NCI-H1694 (cell line): ENCODE measurements around the gene CDH23.

Experiments used
- DNase-seq: peaks from one replicate; lab custom pipeline; 2025; lab: John Stamatoyannopoulos, UW

The CDH23 gene

DNA sequence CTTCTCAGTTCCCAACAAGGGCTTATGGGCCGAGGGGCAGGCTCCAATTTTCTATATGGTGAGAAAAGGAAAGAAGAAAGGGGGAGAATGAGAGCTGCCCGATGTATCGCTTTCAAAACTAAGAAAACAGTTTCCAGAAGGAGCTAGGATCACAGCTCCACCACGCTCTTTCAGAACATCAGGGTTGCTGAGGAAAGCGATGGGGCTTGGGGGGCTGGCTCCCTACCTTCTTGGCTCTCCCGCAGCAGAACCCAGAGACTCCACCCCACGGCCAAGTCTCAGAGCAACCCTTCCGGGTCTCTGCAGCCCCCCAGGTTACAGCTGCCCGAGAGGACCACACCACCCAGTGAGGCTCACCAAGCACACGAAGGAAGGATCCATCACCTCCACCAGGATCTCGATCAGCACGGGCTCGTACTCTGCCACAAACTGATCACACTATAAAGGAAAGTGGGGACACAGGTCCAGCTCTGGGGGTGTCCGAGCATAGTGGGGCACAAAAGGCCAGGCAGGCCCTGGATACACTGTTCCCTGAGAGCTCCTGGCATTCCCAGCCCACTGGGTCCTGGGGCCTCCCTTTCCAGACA lies 422.0 kb downstream of the CDH23 start:
- DNase-seq: no peak

- DNase-seq: no peak
Observed at GRCh38 chr10:71819441-71819861, 422.7 kb downstream of the CDH23 start.

- DNase-seq: no peak
Observed at GRCh38 chr10:71819985-71820384, 423.3 kb downstream of the CDH23 start.

DNA sequence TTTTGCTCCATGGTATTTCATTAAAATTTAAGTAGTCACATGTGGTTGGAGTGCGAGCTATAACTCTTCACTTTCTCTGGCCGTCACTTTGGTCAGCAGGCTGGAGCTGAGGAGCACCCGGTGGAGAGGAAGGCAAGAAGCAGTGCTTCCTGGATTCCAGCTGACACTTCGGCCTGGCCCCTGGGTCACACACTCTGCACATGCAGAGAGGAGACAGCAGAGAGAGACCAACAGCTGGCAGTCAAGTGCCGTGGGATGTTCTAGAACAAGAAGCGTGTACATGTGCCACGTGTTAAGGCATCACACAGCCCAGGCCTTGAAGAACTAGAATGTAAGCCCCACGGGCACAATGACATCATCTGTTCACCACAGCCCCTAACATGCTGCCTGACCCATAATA lies 424.2 kb downstream of the CDH23 start:
- no peak for DNase-seq

DNA sequence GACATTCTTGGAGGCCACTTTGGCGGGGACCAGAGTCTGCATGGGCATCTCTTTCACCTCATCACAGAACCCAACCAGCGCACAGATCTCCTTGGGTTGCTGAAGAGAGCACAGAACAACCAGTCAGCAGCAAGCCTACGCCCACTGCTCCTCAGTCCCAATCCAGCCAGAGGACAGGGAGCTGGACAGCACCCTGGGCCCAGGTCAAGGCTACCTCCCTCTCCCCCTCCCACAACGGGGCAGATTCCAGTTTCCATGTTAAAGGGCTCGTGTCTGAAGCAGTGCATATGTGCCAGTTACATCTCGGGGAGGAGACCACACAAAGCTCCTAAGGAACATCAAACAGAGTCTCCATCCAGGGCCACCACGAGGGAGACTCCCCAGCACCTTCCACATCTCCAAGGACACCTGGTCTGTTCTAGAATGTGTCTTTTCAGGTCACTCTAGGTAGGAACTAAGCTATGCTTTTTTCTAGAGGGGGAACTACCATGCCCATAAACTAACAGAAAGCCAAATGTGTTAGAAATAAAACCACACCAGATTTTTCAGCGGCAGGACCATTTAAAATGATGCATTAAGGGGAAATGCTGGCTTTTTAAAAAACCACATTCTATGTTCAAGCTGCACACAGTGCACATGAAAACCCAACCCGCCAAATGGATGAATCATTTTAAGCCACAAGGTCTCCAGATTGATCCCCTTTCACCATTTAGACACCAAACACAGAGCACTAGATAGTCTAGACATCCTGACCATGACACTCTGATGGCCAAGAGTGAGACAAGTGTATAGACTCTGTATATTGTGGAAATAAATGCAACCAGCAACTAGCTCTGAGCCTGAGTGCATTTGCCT lies 425.4 kb downstream of the CDH23 start:
- DNase-seq: no peak

- DNase-seq: no peak
Observed at GRCh38 chr10:71823356-71823755, 426.6 kb downstream of the CDH23 start.

GRCh38 chr10:71824333-71824732 lies 427.6 kb downstream of the CDH23 start:
- DNase-seq: no peak

DNA sequence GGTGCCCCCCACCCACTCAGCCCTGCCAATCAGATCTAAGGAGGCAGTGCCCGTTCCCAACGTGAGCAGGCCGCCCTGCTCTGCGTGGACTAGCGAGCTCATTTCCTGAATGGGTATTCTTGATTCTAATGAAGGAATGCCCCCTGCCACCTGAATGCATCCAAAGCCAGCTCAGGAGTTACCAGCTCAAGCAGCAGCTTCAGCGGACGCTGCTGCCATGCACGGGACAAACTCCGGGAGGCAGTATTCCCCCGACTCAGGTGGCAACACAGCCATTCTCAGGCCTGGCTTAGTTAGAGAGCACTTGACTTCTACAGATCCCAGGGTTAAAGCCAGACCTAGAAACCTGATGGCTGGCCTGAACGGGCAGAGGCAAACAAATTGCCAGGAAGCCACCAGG lies 428.5 kb downstream of the CDH23 start:
- DNase-seq: no peak

- no peak for DNase-seq
Observed at GRCh38 chr10:71827852-71828251, 431.1 kb downstream of the CDH23 start.

DNA sequence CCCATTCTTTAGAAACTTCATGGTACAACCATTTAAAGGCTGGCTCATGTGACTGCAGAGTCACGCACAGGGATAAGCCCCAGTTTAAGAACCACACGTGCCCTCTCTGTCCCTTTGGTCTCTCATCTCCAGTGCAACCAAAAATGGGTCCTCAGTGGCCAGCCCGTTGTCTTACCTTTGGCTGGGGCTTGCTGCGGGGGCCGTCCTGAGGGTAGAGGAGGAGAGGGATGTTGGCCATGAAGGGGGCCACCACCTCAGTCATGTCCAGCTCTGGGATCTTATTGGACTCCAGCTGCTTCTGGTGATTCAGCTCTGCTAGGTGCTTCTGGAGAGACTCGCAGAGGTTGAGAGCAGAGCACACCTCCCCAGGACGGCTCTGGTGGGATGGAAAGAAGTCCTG lies 432.0 kb downstream of the CDH23 start:
- DNase-seq: no peak

DNA sequence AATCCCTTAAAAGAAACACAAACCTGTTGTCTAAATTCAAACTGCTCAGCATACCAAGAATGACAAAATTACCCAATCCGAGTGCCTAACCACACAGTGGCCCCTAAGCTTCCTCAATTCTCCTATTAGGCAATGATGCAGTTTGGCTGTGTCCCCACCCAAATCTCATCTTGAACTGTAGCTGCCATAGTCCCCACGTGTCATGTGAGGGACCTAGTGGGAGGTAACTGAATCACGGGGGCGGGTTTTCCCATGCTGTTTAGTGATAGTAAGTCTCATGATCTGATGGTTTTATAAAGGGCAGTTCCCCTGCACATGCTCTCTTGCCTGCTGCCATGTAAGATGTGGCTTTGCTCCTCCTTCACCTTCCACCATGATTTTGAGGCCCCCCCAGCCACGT lies 432.5 kb downstream of the CDH23 start:
- no peak for DNase-seq

GRCh38 chr10:71829896-71830295 lies 433.2 kb downstream of the CDH23 start:
- no peak for DNase-seq

DNA sequence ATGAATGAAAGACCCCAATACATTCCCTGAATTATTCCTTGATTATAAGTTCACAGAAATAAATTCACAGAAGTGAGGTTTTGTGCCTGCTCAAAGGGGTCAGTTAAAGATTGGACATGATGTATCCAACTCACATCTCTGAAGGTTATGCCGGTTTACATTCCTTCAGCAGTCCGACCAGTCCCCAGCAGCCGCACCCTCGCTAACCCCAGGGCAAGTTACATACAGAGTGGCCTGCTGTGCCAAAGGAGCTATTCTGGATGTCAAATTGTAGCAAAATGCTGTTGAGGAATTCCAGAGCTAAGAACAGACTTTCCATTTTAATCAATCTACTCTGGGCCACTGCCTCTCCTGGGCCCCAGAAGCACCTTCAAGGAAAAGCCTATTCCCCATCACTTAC lies 434.0 kb downstream of the CDH23 start:
- no peak for DNase-seq

DNA sequence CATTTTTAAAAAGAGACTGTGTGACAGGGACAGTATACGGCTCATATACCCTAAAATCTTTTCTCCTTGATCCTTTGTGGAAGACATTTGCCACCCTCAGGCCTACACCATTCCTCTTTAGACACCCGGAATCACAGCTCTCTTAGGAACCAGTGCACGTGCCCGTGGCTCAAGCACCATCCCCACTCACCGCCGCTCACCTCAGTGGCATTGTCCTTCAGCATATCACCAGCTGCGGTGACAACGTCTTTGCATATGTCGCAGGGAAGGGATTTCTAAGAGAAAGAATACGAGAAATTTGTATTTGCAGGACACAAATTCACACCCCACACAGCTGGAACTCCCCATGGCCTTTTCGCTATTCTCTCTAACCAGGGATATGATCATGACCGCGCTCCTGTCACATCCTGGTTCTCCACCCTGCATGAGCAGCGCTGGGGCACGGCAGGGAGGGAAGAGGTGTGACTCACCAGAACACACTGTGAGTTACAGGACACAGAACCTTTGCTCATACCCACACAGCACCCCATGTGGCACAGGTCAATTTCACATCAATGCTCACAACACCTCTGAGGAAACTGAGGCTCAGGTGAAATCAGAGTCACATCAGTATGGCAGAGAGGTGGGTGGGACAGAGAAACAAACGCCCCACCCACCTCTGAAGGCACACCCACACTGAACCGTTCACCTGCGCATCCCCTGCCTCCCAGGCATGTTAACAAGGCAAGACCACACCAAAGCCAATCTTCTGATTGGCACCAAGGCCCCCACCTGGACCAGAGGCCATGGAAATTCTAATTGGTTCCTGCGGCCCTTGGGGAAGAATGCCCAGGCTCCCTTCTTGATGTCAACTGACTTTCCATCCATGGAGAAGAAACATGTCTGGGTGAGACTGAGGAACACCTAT lies 435.2 kb downstream of the CDH23 start:
- no peak for DNase-seq

DNA sequence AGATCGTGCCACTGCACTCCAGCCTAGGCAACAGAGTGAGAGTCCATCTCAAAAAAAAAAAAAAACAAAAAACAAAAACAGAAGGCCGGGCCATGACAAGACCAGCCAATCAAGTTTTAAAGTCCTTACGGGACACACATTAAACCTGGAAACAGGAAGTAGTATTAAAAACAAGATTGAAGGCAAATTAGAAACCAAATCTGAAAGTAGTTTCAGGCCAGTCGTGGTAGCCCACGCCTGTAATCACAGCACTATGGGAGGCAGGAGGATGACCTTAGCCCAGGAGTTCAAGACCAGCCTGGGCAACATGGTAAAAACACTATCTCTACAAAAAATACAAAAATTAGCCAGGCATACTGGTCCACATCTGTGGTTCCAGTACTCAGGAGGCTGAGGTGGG lies 436.2 kb downstream of the CDH23 start:
- no peak for DNase-seq

DNA sequence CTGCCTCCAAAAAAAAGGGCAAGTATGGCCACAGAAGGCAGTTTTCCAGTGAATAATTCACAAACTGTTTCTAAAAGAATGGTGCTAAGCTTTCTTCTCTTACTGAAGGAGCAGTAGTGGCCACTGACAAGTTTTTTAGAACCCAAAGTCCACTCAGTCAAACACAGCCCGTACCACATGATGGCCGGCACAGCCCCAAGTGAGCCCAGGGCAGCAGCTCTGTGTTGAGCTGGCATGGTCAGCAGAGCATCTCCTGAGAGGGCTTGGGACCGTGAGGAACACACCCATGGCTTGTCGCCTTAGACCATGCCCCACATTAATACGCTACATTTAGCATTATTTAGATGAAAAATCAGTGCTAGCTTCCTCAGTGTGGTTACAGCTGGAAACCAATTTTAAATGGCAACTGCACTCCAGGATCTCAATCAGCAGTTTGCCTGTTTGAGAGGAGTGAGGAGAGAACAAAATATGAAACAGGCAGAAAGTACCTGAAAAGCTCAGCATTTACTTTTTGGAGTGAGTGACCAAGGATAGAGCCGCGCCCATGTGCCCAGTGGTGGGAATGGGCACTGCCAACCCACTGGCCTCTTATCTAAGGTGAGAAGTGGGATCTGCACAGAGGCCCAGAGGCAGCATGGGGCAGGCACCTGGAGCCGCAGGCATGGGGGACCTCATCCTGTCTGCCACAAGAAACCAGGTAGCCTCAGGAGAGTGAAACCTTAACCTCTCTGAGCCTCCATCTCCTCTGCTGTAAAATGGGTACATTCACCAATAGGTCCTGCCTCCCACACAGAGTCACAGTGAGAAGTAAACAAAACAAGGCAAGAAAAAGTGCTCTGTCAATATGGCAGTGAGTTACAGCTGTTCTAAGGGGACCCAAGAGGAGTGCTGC lies 437.0 kb downstream of the CDH23 start:
- DNase-seq: no peak

DNA sequence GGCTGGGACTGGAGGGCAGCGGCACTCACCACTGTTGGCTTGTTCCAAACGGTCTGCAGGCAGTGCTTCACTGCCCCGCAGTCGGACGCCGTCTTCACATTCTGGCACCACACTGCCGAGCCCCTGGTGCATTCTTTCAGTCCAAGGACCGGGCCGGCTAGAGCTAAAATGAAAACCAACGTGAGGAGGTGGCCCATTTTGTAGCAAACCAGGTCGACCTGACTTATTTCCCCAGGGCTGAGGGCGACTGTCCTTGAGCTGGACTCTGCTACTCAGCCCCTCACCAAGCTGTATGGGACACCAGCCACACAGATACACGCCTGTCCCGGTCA lies 437.6 kb downstream of the CDH23 start:
- no peak for DNase-seq

DNA sequence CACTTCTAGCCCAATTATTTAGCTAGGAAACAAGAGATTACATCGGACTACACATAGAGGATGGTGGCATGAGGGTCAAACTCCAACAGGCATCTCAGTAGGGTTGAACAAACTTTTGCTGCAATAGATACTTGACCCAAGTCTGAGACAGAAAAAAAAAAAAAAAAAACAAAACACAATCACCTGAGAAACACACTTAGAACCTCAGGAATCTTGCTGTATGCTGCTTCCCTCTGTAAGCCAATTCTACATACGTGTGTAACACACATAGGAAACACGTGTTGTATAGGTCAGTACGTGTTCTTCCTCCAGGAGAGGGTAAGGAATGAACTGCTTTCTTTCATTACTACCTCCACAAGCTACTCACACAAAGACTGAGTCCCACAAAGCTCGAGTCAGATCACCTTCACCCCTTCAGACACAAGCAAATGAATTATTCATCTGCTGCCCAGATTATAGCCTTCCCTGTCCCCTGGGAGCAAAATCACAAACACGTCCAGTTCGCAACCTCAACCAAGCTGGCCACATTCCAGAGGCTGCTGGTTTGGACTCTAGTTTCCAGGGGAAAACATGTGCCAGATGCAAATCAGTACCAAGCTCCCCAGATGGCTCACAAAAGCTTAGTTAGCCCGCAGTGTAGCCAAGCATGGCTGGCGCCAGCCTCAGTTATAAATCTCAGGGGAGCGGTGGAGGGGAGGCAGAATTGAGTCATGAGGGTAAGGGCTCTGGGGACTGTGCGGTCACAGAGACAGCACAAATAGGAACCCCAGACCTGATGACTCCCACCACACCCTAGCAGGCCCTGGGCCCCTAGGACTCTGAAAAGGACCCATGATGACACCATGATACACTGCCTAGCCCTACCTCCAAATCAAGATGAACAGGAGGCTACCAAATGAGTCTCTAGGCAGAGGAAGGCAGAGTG lies 439.2 kb downstream of the CDH23 start:
- DNase-seq: peak; percentile 90

- no peak for DNase-seq
Observed at GRCh38 chr10:71836596-71836974, 439.9 kb downstream of the CDH23 start.

DNA sequence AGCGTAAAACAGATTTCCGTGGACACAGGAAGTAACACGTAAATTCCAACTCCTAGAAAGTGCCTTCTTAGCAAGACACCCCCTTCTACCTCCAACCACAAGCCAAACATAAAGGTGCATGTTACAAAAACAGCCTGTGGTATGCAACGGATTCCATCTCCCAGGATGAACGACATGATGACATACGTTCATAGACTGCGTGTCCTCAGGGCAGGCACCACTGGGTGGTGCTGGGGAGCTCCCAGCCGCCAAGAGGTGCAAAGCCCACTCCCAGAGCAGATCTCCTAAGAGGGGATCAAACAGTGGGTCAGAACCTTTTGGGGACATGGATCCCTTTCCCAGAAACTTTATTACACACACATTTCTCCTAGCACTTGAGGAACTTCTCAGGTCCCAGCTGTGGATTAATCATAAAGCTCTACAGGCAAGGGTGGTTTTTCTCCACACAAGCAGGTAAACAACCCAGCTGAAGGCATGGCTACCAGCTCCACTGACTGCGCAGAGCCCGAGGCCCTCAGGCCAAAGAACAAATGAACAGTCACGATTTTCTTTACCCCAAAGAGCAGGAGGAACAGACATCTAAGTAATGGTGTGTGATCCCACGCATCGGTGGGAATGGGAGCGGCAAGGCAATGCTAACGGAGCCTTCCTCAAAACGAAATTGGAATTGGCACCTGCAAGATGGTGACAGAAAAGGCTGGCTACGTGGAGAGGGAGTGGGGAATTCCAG lies 440.5 kb downstream of the CDH23 start:
- DNase-seq: peak; percentile 21
